Measurements from ENCODE around the gene CA10.

Gene CA10

GRCh38 chr17:51674579-51675255 is 483.8 kb downstream of the CA10 start:
- DNase-seq (ENCODE audit: low spot score): no peak
- Histone ChIP-seq H3K4me3 (no peak overlapping the region), H3K27ac (no peak overlapping the region)
- no peak for TF ChIP-seq CTCF (IDR thresholded peaks at IDR 0.05)

- no peak overlapping the region for H3K4me3 ChIP-seq
- TF ChIP-seq CTCF (IDR thresholded peaks at IDR 0.05): no peak
- no peak overlapping the region for H3K27ac ChIP-seq
- DNase-seq (ENCODE audit: low spot score): no peak
Measured at GRCh38 chr17:51673070-51673469, 485.4 kb downstream of the CA10 start.

- Histone ChIP-seq H3K27ac (no peak overlapping the region), H3K4me3 (no peak overlapping the region)
- TF ChIP-seq CTCF (IDR thresholded peaks at IDR 0.05): no peak
- DNase-seq (ENCODE audit: low spot score): no peak
Measured at GRCh38 chr17:51672065-51672464, 486.4 kb downstream of the CA10 start.

- H3K4me3 ChIP-seq: no peak overlapping the region
- H3K27ac ChIP-seq: no peak overlapping the region
- no peak for TF ChIP-seq CTCF (IDR thresholded peaks at IDR 0.05)
- no peak for DNase-seq (ENCODE audit: low spot score)
Measured at GRCh38 chr17:51670899-51671298, 487.6 kb downstream of the CA10 start.

GRCh38 chr17:51668963-51669246 is 489.6 kb downstream of the CA10 start:
- TF ChIP-seq CTCF (IDR thresholded peaks at IDR 0.05): no peak
- no peak for DNase-seq (ENCODE audit: low spot score)
- H3K4me3 ChIP-seq: no peak overlapping the region
- H3K27ac ChIP-seq: no peak overlapping the region

- Histone ChIP-seq H3K4me3 (no peak overlapping the region), H3K27ac (no peak overlapping the region)
- no peak for TF ChIP-seq CTCF (IDR thresholded peaks at IDR 0.05)
- no peak for DNase-seq (ENCODE audit: low spot score)
Measured at GRCh38 chr17:51668155-51668962, 490.2 kb downstream of the CA10 start.

GRCh38 chr17:51667706-51668083 is 490.8 kb downstream of the CA10 start:
- no peak for TF ChIP-seq CTCF (IDR thresholded peaks at IDR 0.05)
- no peak overlapping the region for H3K4me3 ChIP-seq
- no peak overlapping the region for H3K27ac ChIP-seq
- no peak for DNase-seq (ENCODE audit: low spot score)

Measured in coronary artery (tissue), 2 donors.